GM13977 (cell line): ENCODE data around the gene KCNIP4.
"Not testable (repeated sequence)": the region's sequence is repeated elsewhere in the genome, so short reads cannot be mapped to it uniquely, and the experiment has no call there.

ENCODE experiments used
- DNase-seq: peaks from one replicate; pipeline ENCODE4 v3.0.0; 2012; ENCODE audit warnings: low spot score
- in situ Hi-C: fragments of 300-500 bp; cut with MboI; formaldehyde crosslinking; loops from one replicate; pipeline ENCODE4 v1.12.0; 2022; ENCODE audit warnings: low sequenced_read_pairs, low pct_unique_long_range_greater_than_20kb, mixed read lengths, inconsistent platforms; ENCODE audit not compliant: unreplicated experiment
- TF ChIP-seq, protein P1 (sequence below): IDR thresholded peaks from 2 replicates; pipeline ENCODE4 v1.5.1; 2012; ENCODE audit warnings: mild to moderate bottlenecking, control low read depth; ENCODE audit not compliant: insufficient read depth; ENCODE audit errors: extremely low read depth, missing control alignments

The KCNIP4 gene

DNA sequence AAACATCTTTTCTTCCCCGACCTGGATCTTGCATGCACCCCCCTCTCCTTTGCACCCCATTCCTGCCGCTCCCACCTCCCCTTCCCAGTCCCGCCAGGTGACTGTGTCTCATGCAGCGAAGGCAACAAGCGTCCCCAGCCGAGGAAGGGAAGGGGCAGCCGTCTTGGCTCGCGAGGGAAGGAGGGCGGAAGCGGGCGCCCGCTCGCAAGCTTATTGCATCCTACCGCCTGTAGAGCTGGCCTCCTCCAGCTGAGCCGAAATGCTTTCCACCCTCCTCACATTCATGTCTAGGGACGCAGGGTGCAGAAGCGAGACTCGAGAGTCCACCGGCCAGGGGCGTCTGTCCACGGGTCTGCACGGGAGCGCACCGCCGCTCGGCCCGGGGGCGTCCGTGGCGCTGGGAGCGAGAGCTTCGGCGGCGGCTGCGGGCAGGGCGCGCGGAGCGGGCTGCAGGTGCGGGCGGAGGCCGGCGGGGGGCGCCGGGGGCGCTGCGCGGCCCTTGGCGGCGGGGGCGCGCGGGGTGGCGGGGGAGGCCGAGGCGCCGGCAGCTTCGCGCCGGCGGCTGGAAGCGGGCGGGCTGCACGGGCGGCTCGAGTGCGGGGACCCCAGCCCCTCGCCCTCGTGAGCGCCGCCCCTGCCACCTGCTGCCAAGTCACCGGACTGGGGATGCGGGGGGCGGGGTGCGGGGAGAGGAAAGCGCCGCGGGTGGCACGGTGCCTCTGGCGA, at the start of gene KCNIP4:
Gene KCNIP4 (minus strand): TSS at position 426 of the 726 bp plus-strand sequence.
- no peak for DNase-seq
- TF ChIP-seq, protein P1, sequence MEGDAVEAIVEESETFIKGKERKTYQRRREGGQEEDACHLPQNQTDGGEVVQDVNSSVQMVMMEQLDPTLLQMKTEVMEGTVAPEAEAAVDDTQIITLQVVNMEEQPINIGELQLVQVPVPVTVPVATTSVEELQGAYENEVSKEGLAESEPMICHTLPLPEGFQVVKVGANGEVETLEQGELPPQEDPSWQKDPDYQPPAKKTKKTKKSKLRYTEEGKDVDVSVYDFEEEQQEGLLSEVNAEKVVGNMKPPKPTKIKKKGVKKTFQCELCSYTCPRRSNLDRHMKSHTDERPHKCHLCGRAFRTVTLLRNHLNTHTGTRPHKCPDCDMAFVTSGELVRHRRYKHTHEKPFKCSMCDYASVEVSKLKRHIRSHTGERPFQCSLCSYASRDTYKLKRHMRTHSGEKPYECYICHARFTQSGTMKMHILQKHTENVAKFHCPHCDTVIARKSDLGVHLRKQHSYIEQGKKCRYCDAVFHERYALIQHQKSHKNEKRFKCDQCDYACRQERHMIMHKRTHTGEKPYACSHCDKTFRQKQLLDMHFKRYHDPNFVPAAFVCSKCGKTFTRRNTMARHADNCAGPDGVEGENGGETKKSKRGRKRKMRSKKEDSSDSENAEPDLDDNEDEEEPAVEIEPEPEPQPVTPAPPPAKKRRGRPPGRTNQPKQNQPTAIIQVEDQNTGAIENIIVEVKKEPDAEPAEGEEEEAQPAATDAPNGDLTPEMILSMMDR: no peak
- in situ Hi-C loops: no loop called here

DNA sequence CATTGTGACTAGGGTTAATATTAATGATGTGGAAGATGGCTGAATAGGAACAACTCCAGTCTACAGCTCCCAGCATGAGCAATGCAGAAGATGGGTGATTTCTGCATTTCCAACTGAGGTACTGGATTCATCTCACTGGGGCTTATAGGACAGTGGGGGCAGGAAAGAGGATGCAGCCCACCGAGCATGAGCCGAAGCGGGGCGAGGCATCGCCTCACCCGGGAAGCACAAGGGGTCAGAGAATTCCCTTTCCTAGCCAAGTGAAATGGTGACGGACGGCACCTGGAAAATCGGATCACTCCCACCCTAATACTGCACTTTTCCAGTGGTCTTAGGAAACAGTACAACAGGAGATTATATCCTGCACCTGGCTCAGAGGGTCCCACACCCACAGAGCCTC, 48.0 kb upstream of the KCNIP4 start:
- in situ Hi-C loops, DNase-seq: not testable (repeated sequence)

DNA sequence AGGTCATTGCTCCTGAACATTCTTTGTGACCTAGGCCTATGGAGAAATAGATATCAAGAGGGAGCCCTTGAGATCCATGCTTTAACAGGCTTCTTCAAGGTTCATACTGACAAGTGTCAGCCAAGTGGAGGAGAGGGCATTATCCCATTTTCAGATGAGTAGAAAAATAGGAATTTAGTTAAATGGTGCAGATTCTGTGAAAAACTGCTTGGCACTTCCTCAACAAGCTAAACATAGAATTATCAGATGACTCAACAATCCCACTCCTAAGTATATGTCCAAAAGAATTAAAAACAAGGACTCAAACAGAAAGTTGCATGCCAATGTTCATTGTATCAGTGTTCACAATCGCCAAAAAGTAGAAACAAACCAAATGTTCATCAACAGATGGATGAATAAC, 43.8 kb upstream of the KCNIP4 start:
- in situ Hi-C loops: no loop called here
- DNase-seq: no peak
- TF ChIP-seq, protein P1: no peak

DNA sequence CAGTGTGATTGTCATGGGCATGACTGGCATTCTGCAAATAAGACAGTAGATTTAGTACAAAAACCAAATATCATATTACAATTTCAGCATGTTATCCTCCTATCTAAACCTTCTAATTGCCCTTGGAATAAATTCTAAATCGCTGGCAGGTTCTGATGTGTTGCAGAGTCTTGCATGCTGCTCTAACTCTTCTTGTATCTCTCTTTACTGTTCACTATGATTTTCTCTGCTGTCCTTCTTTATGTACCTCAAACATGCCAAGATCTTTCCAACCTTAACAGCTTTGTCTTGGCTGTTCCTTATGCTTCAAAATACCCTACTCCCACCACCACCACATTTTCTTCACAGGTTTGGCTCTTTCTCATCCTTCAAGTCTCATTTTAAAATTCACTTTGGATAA, 43.0 kb upstream of the KCNIP4 start:
- no peak for DNase-seq
- in situ Hi-C loops: no loop called here
- TF ChIP-seq, protein P1: no peak

DNA sequence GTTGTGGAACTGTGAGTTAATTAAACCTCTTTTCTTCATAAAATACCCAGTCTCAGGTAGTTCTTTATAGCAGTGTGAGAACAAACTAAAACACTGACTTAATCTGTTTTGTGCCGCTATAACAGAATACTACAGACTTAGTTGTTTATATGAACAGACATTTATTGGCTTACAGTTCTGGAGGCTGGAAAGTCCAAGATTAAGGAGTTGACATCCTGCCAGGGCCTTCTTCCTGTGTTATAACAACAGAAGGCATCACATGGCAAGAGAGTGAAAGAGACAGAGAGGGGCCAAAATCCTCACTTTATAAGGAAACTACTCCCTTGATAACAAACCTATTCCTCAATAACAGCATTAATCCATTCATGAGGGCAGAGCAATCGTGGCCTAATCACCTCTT, 42.5 kb upstream of the KCNIP4 start:
- TF ChIP-seq, protein P1: no peak
- in situ Hi-C loops: no loop called here
- DNase-seq: no peak

DNA sequence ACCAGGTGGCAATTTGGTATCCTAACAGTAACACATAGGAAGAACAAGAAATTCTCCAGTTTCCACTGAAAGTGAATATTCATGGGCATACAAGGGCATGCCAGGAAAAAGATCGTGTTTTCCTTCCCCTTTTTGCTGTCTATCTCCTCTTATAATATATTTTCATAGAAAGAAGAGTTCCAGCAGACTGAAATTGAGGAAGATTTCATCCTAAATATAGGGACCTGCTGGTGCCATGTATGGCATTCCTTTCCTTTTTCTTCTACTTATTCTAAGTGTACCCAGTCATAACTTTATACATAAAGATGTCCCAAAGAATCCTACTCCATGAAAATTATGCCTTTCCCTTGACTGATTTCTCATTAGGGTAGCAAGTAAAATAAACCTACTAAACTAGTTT, 40.8 kb upstream of the KCNIP4 start:
- DNase-seq: no peak
- in situ Hi-C loops: no loop called here
- TF ChIP-seq, protein P1: no peak

DNA sequence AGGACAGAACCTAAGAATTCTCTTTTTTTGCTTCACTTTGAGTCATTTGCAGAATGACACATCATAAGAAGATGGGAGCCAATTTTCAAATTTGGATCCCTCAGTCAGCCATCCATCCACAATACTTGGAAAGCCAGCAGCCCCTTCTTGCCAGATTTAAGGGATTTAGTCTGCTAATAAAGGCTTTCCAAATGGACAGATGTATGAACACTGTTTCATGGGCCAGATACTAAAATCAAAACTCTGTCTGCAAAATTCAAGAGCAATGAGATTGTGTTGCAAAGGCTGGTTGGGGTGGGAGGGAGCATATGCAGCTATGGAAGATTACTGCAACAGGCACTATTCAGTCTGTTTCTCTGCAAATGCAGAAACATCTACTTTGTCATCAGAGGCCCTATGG, 37.7 kb upstream of the KCNIP4 start:
- in situ Hi-C loops: no loop called here
- TF ChIP-seq, protein P1: no peak
- DNase-seq: no peak
